ENCODE results near the gene ADAMTS5.

GRCh38 chr21:26884436-26884835 is 82.5 kb downstream of the ADAMTS5 start:
- TF ChIP-seq CTCF (IDR thresholded peaks at IDR 0.05): no peak
- TF ChIP-seq POLR2A (IDR thresholded peaks at IDR 0.05): no peak
